ENCODE measurements around the gene LARGE1.

- TF ChIP-seq CTCF (IDR thresholded peaks at IDR 0.05) (no peak), POLR2A (IDR thresholded peaks at IDR 0.05) (no peak)
These were observed 366.8 kb downstream of the LARGE1 start for GRCh38 chr22:33553493-33553892.
